Umbilical cord (tissue), 2 donors: ENCODE measurements around the gene N4BP2L1. TPM values are rescaled to one million over a fixed set of nuclear protein-coding genes. Genes with fewer than 3 reads are reported as not detected.

ENCODE experiments used
- DNase-seq: peaks from one replicate; pipeline ENCODE4 v3.0.0-alpha.2; 2015; ENCODE audit warnings: low spot score
- total RNA-seq: library from RNA; depleted of rRNA; stranded (reverse); fragments of >200 nt; gene quantifications from one replicate; pipeline ENCODE4 v1.2.3, GENCODE V29; 2014; ENCODE audit warnings: low replicate concordance; ENCODE audit not compliant: insufficient read depth

Gene N4BP2L1
- total RNA-seq, 1 donor from 2014 or later = 9.6 TPM

- no peak for DNase-seq
Measured at GRCh38 chr13:32432856-32433255, 4.9 kb upstream of the N4BP2L1 start.

- no peak for DNase-seq
Measured at GRCh38 chr13:32431361-32431760, 3.4 kb upstream of the N4BP2L1 start.

GRCh38 chr13:32430018-32430747 lies 2.3 kb upstream of the N4BP2L1 start:
- DNase-seq = no peak

GRCh38 chr13:32429433-32429909 lies 1.5 kb upstream of the N4BP2L1 start:
- no peak for DNase-seq

- no peak for DNase-seq
Measured at GRCh38 chr13:32428581-32429432, 877 bp upstream of the N4BP2L1 start.

GRCh38 chr13:32426990-32427851 lies 709 bp downstream of the N4BP2L1 start:
- DNase-seq = no peak

GRCh38 chr13:32426191-32426989 lies 1.5 kb downstream of the N4BP2L1 start:
- DNase-seq = no peak

- DNase-seq = no peak
Measured at GRCh38 chr13:32425158-32425557, 2.8 kb downstream of the N4BP2L1 start.

GRCh38 chr13:32423592-32423991 lies 4.3 kb downstream of the N4BP2L1 start:
- no peak for DNase-seq

- DNase-seq = no peak
Measured at GRCh38 chr13:32419862-32420261, 8.1 kb downstream of the N4BP2L1 start.

- DNase-seq = no peak
Measured at GRCh38 chr13:32417995-32418394, 9.9 kb downstream of the N4BP2L1 start.

- no peak for DNase-seq
Measured at GRCh38 chr13:32415019-32415418, 12.9 kb downstream of the N4BP2L1 start.

GRCh38 chr13:32414580-32414979 lies 13.3 kb downstream of the N4BP2L1 start:
- DNase-seq = no peak

GRCh38 chr13:32413284-32413683 lies 14.6 kb downstream of the N4BP2L1 start:
- DNase-seq = no peak

- DNase-seq = peak; percentile 35
Measured at GRCh38 chr13:32409561-32410421, 18.1 kb downstream of the N4BP2L1 start.

GRCh38 chr13:32409001-32409313 lies 19.0 kb downstream of the N4BP2L1 start:
- DNase-seq = no peak

GRCh38 chr13:32408296-32409000 lies 19.5 kb downstream of the N4BP2L1 start:
- DNase-seq = no peak

GRCh38 chr13:32407854-32408253 lies 20.1 kb downstream of the N4BP2L1 start:
- no peak for DNase-seq

- no peak for DNase-seq
Measured at GRCh38 chr13:32403108-32403507, 24.8 kb downstream of the N4BP2L1 start.
